CD4-positive, alpha-beta T cell treated with Interleukin-4 for 1 hour (primary cell): ENCODE results near the gene COMMD3.

Experiments used
- DNase-seq, 2 donors: peaks; one replicate each; pipeline ENCODE4 v3.0.0-alpha.2; 2020 to 2022

The COMMD3 gene

DNA sequence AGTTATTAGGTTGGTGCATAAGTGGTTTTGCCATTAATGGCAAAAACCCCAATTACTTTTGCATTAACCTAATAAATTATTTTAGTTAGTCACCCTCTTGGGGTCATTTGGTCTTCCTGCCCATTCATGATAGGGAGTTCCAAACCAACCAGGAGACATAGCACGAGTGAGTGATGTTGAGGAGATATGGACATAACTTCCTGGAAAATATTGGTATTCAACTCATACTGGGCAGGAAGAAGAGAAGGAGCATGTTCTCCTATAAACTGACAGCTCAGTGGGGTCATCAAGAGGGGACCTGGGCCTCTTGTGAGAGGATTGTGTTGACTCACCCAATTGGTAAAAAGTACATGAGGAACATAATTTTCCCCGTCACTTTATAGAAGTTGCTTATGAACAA, 52.8 kb downstream of the COMMD3 start:
- DNase-seq: peak in 1 of 2 donors; percentile 11

DNA sequence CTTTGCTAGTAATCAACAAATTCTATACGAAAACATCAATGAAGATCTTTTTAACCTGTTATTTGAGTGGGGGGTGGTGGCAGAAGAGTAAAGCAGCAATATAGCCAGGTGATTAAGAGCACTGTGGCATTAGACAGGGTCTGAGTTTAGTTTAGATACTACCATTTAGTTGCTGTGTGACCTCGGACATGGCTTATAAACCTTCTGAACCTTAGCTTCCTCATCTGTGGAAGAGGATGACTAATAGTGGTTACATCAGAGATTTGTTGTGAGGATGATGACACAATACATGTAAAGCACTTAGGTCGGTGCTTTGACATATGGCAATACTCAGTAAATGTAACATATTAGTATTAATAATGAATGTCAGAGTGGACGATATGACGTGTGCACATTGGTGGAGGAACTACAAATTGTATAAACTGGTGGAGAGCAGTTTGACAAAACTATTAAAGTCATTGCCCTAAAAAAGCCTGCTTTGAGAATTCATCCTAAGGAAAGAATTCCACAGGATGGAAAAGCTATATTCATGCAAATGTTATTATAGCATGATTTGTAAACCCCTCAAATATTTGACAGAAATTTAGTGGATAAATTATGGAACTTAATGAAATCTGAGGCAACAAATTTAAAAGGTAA, 53.4 kb downstream of the COMMD3 start:
- DNase-seq: peak; percentile 11 to 22
